Mesothelial cell of epicardium (in vitro differentiated cells): ENCODE results near the gene DCUN1D2. TPM values are rescaled to one million over a fixed set of nuclear protein-coding genes. Genes with fewer than 3 reads are reported as not detected.

Source experiments
- DNase-seq, 2 experiments: peaks; one replicate each; pipeline ENCODE4 v3.0.0; 2021; ENCODE audit warnings: low spot score in 2 of 2; ENCODE audit not compliant: unreplicated experiment in 2 of 2
- H3K27ac Mint-ChIP-seq: 2 replicates; pipeline ENCODE4 v1.8.0; 2021; ENCODE audit warnings: mixed read lengths
- H3K27me3 Mint-ChIP-seq: 2 replicates; pipeline ENCODE4 v1.8.0; 2021; ENCODE audit warnings: low read depth, mixed read lengths
- H3K36me3 Mint-ChIP-seq: 2 replicates; pipeline ENCODE4 v1.8.0; 2021; ENCODE audit warnings: mixed read lengths
- H3K4me1 Mint-ChIP-seq: 2 replicates; pipeline ENCODE4 v1.8.0; 2021; ENCODE audit warnings: mixed read lengths
- H3K4me3 Mint-ChIP-seq: 2 replicates; pipeline ENCODE4 v1.8.0; 2021; ENCODE audit warnings: mild to moderate bottlenecking, moderate library complexity, mixed read lengths
- H3K9me3 Mint-ChIP-seq: 2 replicates; pipeline ENCODE4 v1.8.0; 2021; ENCODE audit warnings: mixed read lengths
- total RNA-seq: library from RNA; stranded (reverse); gene quantifications from 3 replicates; pipeline ENCODE4 v1.2.1, GENCODE V29; 2021
- TF ChIP-seq, protein P1 (sequence below): fragments of 200-600 bp; sonication (generic); IDR thresholded peaks from one replicate; pipeline ENCODE4 v1.5.0; 2021; ENCODE audit warnings: antibody characterized with exemption; ENCODE audit not compliant: unreplicated experiment

DCUN1D2 gene
- total RNA-seq = 34.8 to 43.3 TPM (median 40.2 TPM) in 3 replicates

GRCh38 chr13:113490496-113491417 is at the start of gene DCUN1D2:
Gene DCUN1D2 (minus strand): TSS chr13:113490711. CDS start chr13:113490669, 42 bp downstream.
- peak within 1 kb of the TSS; percentile 91 for H3K27ac Mint-ChIP-seq
- TF ChIP-seq, protein P1, sequence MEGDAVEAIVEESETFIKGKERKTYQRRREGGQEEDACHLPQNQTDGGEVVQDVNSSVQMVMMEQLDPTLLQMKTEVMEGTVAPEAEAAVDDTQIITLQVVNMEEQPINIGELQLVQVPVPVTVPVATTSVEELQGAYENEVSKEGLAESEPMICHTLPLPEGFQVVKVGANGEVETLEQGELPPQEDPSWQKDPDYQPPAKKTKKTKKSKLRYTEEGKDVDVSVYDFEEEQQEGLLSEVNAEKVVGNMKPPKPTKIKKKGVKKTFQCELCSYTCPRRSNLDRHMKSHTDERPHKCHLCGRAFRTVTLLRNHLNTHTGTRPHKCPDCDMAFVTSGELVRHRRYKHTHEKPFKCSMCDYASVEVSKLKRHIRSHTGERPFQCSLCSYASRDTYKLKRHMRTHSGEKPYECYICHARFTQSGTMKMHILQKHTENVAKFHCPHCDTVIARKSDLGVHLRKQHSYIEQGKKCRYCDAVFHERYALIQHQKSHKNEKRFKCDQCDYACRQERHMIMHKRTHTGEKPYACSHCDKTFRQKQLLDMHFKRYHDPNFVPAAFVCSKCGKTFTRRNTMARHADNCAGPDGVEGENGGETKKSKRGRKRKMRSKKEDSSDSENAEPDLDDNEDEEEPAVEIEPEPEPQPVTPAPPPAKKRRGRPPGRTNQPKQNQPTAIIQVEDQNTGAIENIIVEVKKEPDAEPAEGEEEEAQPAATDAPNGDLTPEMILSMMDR = no peak
- H3K9me3 Mint-ChIP-seq = no peaks in the 10 kb centered on the region
- H3K4me3 Mint-ChIP-seq = peak within 1 kb of the TSS; percentile 81
- H3K4me1 Mint-ChIP-seq = peaks cover 63% of the 10 kb centered on the region
- H3K36me3 Mint-ChIP-seq = peaks cover 1% of the 10 kb centered on the region
- DNase-seq = peak; percentile 79 to 90
- H3K27me3 Mint-ChIP-seq = no peaks in the 10 kb centered on the region

DNA sequence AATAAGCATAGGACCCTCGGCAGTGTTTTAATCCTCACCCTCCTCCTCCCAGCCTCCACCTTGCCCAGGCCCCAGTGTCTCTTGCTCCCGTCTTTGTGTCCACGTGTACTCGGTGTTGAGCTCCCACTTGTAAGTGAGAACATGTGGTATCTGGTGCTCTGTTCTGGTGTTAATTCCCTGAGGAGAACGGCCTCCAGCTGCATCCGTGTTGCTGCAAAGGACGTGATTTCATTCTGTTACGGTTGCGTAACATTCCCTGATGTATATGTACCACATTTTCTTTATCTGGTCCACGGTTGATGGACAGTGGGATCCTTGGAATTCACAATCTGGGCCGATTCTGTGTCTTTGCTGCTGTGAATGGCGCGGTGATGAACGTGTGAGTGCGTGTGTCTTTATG is 49.3 kb upstream of the DCUN1D2 start:
- TF ChIP-seq, protein P1 = no peak
- H3K4me1 Mint-ChIP-seq = peaks cover 18% of the 10 kb centered on the region
- H3K27me3 Mint-ChIP-seq = no peaks in the 10 kb centered on the region
- no peak overlapping the region for H3K27ac Mint-ChIP-seq
- H3K36me3 Mint-ChIP-seq = peaks cover 44% of the 10 kb centered on the region
- peaks cover 22% of the 10 kb centered on the region for H3K9me3 Mint-ChIP-seq
- DNase-seq = no peak
- no peak overlapping the region for H3K4me3 Mint-ChIP-seq

DNA sequence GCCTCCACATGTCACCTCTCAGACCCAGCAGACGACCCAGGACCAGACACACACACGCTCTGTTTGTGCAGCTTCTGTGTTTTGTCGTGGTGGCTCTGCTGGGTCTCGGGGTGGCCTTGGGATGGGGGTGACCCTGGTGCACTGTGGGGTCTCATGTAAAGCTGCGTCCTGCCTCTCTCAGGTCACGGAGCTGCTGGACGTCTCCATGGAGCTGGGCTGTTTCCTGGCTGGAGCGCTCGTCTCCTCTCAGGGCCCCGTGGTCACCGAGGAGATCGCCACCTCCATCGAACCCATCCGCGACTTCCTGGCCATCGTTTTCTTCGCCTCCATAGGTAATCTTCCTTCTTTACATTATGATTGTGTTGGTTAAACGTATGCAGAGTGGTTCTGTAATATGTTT is 48.7 kb upstream of the DCUN1D2 start:
- H3K9me3 Mint-ChIP-seq = peaks cover 22% of the 10 kb centered on the region
- TF ChIP-seq, protein P1 = no peak
- peaks cover 44% of the 10 kb centered on the region for H3K36me3 Mint-ChIP-seq
- no peak for DNase-seq
- no peak overlapping the region for H3K27ac Mint-ChIP-seq
- no peak overlapping the region for H3K4me3 Mint-ChIP-seq
- peaks cover 17% of the 10 kb centered on the region for H3K4me1 Mint-ChIP-seq
- H3K27me3 Mint-ChIP-seq = no peaks in the 10 kb centered on the region

- Mint-ChIP-seq H3K4me3 (no peak overlapping the region), H3K36me3 (peaks cover 39% of the 10 kb centered on the region), H3K9me3 (peaks cover 21% of the 10 kb centered on the region), H3K4me1 (peaks cover 20% of the 10 kb centered on the region), H3K27ac (peak overlapping the region; percentile 43), H3K27me3 (no peaks in the 10 kb centered on the region)
- TF ChIP-seq, protein P1 = no peak
- no peak for DNase-seq
Observed at GRCh38 chr13:113538689-113539058, 48.2 kb upstream of the DCUN1D2 start.

GRCh38 chr13:113537909-113538688 is 47.6 kb upstream of the DCUN1D2 start:
- no peaks in the 10 kb centered on the region for H3K27me3 Mint-ChIP-seq
- H3K4me3 Mint-ChIP-seq = no peak overlapping the region
- H3K9me3 Mint-ChIP-seq = peaks cover 18% of the 10 kb centered on the region
- H3K27ac Mint-ChIP-seq = peak overlapping the region; percentile 43
- TF ChIP-seq, protein P1 = no peak
- peaks cover 23% of the 10 kb centered on the region for H3K4me1 Mint-ChIP-seq
- H3K36me3 Mint-ChIP-seq = peaks cover 36% of the 10 kb centered on the region
- no peak for DNase-seq
